Neural progenitor cell (in vitro differentiated cells): Measurements from ENCODE around the gene SUPT4H1. TPM values are rescaled to one million over a fixed set of nuclear protein-coding genes. Genes with fewer than 3 reads are reported as not detected.

Experiments used
- DNase-seq: peaks from one replicate; pipeline ENCODE4 v3.0.0-alpha.2; 2016; ENCODE audit warnings: low spot score
- H2AFZ ChIP-seq: fragments of 200-600 bp; sonication (generic); replicated peaks from 2 replicates; pipeline ENCODE4 v1.6.1; 2016; ENCODE audit warnings: antibody characterized with exemption
- H3F3A ChIP-seq: fragments of 200-600 bp; sonication (generic); 2 replicates; pipeline ENCODE4 v1.6.1; 2016; ENCODE audit warnings: antibody characterized with exemption, low read depth
- H3K27ac ChIP-seq: fragments of 200-600 bp; sonication (generic); 2 replicates; pipeline ENCODE4 v1.5.1; 2016; ENCODE audit warnings: mild to moderate bottlenecking
- H3K27me3 ChIP-seq: fragments of 200-600 bp; sonication (generic); 2 replicates; pipeline ENCODE4 v1.6.1; 2016; ENCODE audit warnings: mild to moderate bottlenecking, moderate library complexity
- H3K36me3 ChIP-seq: fragments of 200-600 bp; sonication (generic); 2 replicates; pipeline ENCODE4 v1.5.1; 2016
- H3K4me1 ChIP-seq: fragments of 200-600 bp; sonication (generic); 2 replicates; pipeline ENCODE4 v1.6.1; 2016; ENCODE audit warnings: mixed run types
- H3K4me2 ChIP-seq: fragments of 200-600 bp; sonication (generic); 2 replicates; pipeline ENCODE4 v1.6.1; 2016
- H3K4me3 ChIP-seq: fragments of 200-600 bp; sonication (generic); 2 replicates; pipeline ENCODE4 v1.5.1; 2016
- H3K79me2 ChIP-seq: fragments of 200-600 bp; sonication (generic); 2 replicates; pipeline ENCODE4 v1.6.1; 2016; ENCODE audit warnings: low read depth
- H3K9ac ChIP-seq: fragments of 200-600 bp; sonication (generic); 2 replicates; pipeline ENCODE4 v1.6.1; 2016
- H3K9me3 ChIP-seq: fragments of 200-600 bp; sonication (generic); 2 replicates; pipeline ENCODE4 v1.5.1; 2016; ENCODE audit warnings: low read depth
- H4K20me1 ChIP-seq: fragments of 200-600 bp; sonication (generic); 2 replicates; pipeline ENCODE4 v1.6.1; 2016; ENCODE audit warnings: low read depth
- H3K27ac Mint-ChIP-seq: 3 replicates; pipeline ENCODE4 v1.8.0; 2021; ENCODE audit warnings: mixed read lengths
- H3K27me3 Mint-ChIP-seq: 2 replicates; pipeline ENCODE4 v1.8.0; 2022; ENCODE audit warnings: low read depth, mild to moderate bottlenecking, inconsistent platforms, moderate library complexity, mixed read lengths; ENCODE audit not compliant: insufficient read depth
- H3K36me3 Mint-ChIP-seq: 3 replicates; pipeline ENCODE4 v1.8.0; 2021; ENCODE audit warnings: mixed read lengths
- H3K4me1 Mint-ChIP-seq: 3 replicates; pipeline ENCODE4 v1.8.0; 2021; ENCODE audit warnings: mixed read lengths
- H3K4me3 Mint-ChIP-seq: 3 replicates; pipeline ENCODE4 v1.8.0; 2021; ENCODE audit warnings: mild to moderate bottlenecking, moderate library complexity, mixed read lengths
- H3K9me3 Mint-ChIP-seq: 3 replicates; pipeline ENCODE4 v1.8.0; 2020; ENCODE audit warnings: mixed read lengths
- EZH2 ChIP-seq: fragments of 200-600 bp; sonication (generic); IDR thresholded peaks from 2 replicates; pipeline ENCODE4 v1.6.1; 2017; ENCODE audit warnings: antibody characterized with exemption, mild to moderate bottlenecking, moderate library complexity
- EZH2phosphoT487 ChIP-seq: fragments of 200-600 bp; sonication (generic); IDR thresholded peaks from 2 replicates; pipeline ENCODE4 v1.6.1; 2017; ENCODE audit warnings: antibody characterized with exemption
- total RNA-seq: library from RNA; depleted of rRNA; stranded (reverse); fragments of >200 nt; gene quantifications from 2 replicates; pipeline ENCODE4 v1.2.3, GENCODE V29; 2015; ENCODE audit warnings: low replicate concordance
- TF ChIP-seq, protein P1 (sequence below): fragments of 200-600 bp; sonication (generic); IDR thresholded peaks from 2 replicates; pipeline ENCODE4 v1.5.1; 2017; ENCODE audit warnings: antibody characterized with exemption, mild to moderate bottlenecking

The SUPT4H1 gene
- total RNA-seq, 1 donor from 2014 or later: 103 TPM

DNA sequence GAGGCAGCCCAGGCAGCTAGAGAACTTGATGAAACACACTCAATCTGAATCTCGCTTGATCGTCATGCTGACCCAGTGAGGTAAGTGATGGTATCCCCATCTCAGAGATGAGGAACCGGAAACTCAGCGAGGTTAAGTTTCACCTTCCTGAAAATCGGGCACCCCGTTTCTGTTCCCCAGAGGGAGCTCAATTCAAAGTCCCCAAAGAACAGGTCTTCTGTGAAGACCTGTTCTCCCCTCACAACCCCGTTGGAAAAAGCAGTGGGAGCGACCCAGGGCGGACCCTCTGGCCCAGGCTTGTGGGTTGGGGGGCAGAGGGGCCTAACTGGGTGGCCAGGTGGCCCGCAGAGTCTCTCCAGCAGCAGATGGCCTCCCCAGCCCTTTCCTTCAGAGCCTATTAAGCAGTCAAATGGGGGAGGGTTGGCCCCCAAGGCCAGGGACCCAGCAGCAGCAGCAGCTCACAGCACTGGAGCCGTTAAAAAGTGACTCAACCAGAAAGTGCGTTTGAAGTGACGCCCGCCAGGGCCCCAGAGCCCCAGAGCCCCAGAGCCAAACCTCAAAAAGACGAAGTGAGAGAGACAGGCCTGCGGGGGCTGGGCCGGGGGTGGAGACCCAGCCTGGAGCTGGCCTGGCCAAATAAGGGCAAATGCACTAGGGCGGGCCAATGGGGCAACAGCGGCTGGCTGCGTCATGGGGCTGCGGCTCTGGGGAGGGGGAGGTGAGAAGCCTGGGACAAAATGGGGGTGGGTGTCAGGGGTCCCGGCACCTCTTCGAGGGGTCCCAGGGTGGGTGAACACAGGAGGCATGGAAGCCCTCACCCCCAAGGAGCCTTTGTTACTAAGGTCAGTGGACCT, 14.2 kb downstream of the SUPT4H1 start:
- peak overlapping the region; percentile 74 for H3K27ac Mint-ChIP-seq
- no peaks in the 10 kb centered on the region for H3K9me3 ChIP-seq
- H4K20me1 ChIP-seq: no peaks in the 10 kb centered on the region
- TF ChIP-seq EZH2 (no peak), EZH2phosphoT487 (no peak)
- TF ChIP-seq, protein P1, sequence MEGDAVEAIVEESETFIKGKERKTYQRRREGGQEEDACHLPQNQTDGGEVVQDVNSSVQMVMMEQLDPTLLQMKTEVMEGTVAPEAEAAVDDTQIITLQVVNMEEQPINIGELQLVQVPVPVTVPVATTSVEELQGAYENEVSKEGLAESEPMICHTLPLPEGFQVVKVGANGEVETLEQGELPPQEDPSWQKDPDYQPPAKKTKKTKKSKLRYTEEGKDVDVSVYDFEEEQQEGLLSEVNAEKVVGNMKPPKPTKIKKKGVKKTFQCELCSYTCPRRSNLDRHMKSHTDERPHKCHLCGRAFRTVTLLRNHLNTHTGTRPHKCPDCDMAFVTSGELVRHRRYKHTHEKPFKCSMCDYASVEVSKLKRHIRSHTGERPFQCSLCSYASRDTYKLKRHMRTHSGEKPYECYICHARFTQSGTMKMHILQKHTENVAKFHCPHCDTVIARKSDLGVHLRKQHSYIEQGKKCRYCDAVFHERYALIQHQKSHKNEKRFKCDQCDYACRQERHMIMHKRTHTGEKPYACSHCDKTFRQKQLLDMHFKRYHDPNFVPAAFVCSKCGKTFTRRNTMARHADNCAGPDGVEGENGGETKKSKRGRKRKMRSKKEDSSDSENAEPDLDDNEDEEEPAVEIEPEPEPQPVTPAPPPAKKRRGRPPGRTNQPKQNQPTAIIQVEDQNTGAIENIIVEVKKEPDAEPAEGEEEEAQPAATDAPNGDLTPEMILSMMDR: no peak
- no peak overlapping the region for H3K9ac ChIP-seq
- no peak overlapping the region for H3K4me3 ChIP-seq
- peaks cover 31% of the 10 kb centered on the region for H3K4me1 Mint-ChIP-seq
- H3K4me2 ChIP-seq: peak overlapping the region; percentile 21
- peak; percentile 75 for DNase-seq
- peaks cover 2% of the 10 kb centered on the region for H3K9me3 Mint-ChIP-seq
- H3K27me3 ChIP-seq: no peaks in the 10 kb centered on the region
- H3K79me2 ChIP-seq: no peaks in the 10 kb centered on the region
- peaks cover 6% of the 10 kb centered on the region for H3K27me3 Mint-ChIP-seq
- no peaks in the 10 kb centered on the region for H3F3A ChIP-seq
- H3K4me1 ChIP-seq: peaks cover 18% of the 10 kb centered on the region
- H3K4me3 Mint-ChIP-seq: peak overlapping the region; percentile 43
- no peak overlapping the region for H3K27ac ChIP-seq
- no peaks in the 10 kb centered on the region for H3K36me3 ChIP-seq
- H3K36me3 Mint-ChIP-seq: no peaks in the 10 kb centered on the region
- H2AFZ ChIP-seq: peak overlapping the region; percentile 26

- Histone ChIP-seq H3K36me3 (no peaks in the 10 kb centered on the region), H3K9ac (no peak overlapping the region), H3K4me2 (no peak overlapping the region), H3K9me3 (no peaks in the 10 kb centered on the region), H3K79me2 (no peaks in the 10 kb centered on the region), H3K4me3 (no peak overlapping the region), H2AFZ (no peak overlapping the region), H3K27ac (no peak overlapping the region), H3F3A (no peaks in the 10 kb centered on the region), H3K4me1 (peaks cover 18% of the 10 kb centered on the region), H3K27me3 (no peaks in the 10 kb centered on the region), H4K20me1 (no peaks in the 10 kb centered on the region)
- no peak for TF ChIP-seq EZH2phosphoT487
- TF ChIP-seq, protein P1: no peak
- TF ChIP-seq EZH2: no peak
- H3K9me3 Mint-ChIP-seq: peaks cover 2% of the 10 kb centered on the region
- peak overlapping the region; percentile 85 for H3K27ac Mint-ChIP-seq
- peak overlapping the region; percentile 43 for H3K4me3 Mint-ChIP-seq
- H3K27me3 Mint-ChIP-seq: peaks cover 6% of the 10 kb centered on the region
- H3K36me3 Mint-ChIP-seq: no peaks in the 10 kb centered on the region
- DNase-seq: no peak
- peaks cover 31% of the 10 kb centered on the region for H3K4me1 Mint-ChIP-seq
These were observed 14.8 kb downstream of the SUPT4H1 start for GRCh38 chr17:58337210-58337599.

- no peak overlapping the region for H2AFZ ChIP-seq
- no peak overlapping the region for H3K4me3 Mint-ChIP-seq
- H3K27ac Mint-ChIP-seq: peak overlapping the region; percentile 85
- no peak overlapping the region for H3K27ac ChIP-seq
- no peaks in the 10 kb centered on the region for H4K20me1 ChIP-seq
- H3F3A ChIP-seq: no peaks in the 10 kb centered on the region
- H3K4me1 Mint-ChIP-seq: peaks cover 31% of the 10 kb centered on the region
- H3K4me3 ChIP-seq: no peak overlapping the region
- H3K27me3 ChIP-seq: no peaks in the 10 kb centered on the region
- no peak for DNase-seq
- H3K36me3 ChIP-seq: no peaks in the 10 kb centered on the region
- no peak overlapping the region for H3K4me2 ChIP-seq
- H3K4me1 ChIP-seq: peaks cover 18% of the 10 kb centered on the region
- TF ChIP-seq, protein P1: no peak
- TF ChIP-seq EZH2: no peak
- no peak for TF ChIP-seq EZH2phosphoT487
- peaks cover 2% of the 10 kb centered on the region for H3K9me3 Mint-ChIP-seq
- peaks cover 6% of the 10 kb centered on the region for H3K27me3 Mint-ChIP-seq
- H3K9ac ChIP-seq: no peak overlapping the region
- no peaks in the 10 kb centered on the region for H3K36me3 Mint-ChIP-seq
- H3K9me3 ChIP-seq: no peaks in the 10 kb centered on the region
- no peaks in the 10 kb centered on the region for H3K79me2 ChIP-seq
These were observed 15.4 kb downstream of the SUPT4H1 start for GRCh38 chr17:58336456-58337209.
